ENCODE data around the gene SLC17A9.
"Not testable (repeated sequence)": the region's sequence is repeated elsewhere in the genome, so short reads cannot be mapped to it uniquely, and the experiment has no call there.

The SLC17A9 gene

GRCh38 chr20:62921119-62921687 is 31.3 kb upstream of the SLC17A9 start:
- DNase-seq, result peak; percentile 88

DNA sequence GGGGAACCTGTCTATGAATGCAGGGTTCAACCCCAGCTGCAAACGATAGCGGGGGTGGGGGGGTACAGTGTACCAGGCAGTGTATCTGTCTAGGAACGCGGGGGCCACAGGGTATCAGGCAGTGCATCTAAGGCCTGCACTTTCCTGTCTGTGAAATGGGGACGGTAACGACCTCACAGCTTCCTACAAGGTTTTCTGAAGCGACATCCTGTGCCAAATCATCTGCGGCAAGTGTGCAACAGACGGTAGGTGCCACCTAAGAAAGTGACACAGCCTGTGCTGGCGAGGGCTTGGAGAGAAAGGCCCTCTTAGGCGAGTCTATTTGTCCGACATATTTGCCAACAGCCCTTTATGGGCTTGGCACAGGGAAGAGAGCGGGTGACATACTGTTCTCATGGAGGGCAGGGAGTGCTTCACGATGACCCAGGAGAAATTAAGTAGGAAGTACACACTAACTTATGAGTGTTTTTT is 30.0 kb upstream of the SLC17A9 start:
- no peak for DNase-seq

DNA sequence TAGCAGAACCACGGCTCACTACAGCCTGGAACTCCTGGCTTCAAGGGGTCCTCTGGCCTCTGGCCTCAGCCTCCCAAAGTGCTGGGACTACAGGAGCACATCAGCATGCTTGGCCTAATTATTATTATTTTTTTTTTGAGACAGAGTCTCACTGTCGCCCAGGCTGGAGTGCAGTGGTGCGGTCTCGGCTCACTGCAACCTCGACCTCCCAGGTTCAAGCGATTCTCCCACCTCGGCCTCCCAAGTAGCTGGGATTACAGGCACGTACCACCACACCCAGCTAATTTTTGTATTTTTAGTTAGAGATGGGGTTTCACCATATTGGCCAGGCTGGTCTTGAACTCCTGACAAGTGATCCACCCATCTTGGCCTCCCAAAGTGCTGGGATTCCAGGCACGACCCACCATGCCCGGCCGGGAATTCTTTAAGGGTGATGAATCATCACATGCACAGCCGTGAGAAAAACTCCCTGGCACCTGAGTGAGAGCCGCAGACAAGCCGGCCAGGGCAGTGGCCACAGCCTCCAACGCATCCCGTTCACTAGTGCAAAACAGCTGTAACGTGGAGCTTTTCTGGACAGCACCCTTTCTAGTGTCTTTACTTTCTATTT is 29.3 kb upstream of the SLC17A9 start:
- DNase-seq, result not testable (repeated sequence)

DNA sequence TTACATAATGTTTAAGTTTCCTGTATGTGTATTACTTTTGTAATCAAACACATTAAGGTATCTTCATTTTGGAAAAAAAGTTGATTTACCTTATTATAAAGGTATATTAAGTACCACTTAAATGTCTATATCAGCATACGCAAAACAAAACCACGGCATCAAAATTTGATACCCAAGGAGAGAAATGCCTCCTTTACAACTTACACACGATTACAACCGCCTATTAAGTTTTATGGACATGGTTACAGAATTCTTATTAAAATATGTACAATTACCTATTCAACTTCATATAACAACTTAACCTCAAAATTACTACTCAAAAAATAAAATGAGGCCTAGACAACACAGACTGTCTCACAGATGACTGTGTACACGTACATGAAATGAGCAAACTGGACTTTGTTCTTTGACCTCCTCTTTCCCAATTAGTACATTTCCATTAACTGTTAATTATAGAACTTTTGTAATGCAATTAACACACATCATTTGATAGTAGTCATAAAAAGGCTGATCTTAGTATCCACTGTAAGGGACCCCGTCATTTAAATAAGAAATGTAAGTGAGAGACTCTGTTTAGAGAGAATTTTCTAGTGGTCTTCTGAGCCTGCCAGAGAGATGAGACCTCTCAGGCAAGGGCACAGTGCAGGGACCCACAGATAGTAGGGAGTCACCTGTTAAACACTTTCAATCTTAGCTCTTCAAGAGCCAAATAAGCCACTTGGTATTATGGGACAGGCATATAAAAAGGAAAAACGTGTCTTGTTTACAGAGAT is 28.7 kb upstream of the SLC17A9 start:
- DNase-seq, result no peak

DNA sequence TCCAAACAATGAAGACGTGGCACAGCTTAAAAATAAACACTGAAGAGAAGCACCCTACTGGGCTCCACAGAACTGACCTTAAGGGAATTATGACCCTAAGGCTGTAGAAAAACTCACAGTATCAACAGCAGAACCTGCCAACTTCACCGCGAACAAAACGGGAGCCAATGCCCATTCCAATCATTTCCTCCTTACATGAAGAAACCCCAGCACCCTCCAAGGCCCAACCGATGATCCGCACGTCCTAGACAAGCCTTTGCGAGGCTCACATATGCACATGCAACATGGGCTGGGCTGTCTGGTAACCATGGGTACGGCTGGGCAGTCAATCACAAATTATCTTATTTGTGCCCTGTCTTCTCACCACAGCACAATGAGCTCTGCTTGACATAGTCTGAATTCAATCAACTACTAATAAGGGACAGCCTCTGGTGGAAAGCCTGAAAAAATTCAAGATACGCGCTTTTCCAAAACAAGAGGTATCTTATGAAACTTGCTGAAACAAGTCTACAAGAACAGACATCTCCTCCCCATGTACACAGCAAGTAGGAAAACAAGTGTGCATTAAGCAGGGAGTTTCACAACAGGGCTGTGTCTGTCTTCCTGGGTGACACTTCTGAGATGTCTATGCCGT is 27.9 kb upstream of the SLC17A9 start:
- peak; percentile 76 for DNase-seq

DNA sequence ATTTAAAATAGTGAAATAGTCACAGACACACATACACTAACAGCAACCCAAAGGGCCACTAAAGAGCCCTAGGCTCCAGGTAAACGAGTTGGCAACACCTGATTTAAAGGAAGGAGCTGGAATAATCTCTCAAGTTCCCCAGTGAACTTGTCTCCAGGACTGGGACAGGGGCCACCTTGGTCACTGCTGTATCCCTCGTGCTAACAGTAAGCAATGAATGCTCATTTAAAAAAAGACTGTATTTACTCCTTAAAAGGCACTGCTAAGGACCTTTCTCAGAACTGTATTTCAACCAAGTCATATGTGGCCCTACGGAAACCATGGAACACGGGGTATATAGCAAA is 27.5 kb upstream of the SLC17A9 start:
- DNase-seq, result peak; percentile 27

DNA sequence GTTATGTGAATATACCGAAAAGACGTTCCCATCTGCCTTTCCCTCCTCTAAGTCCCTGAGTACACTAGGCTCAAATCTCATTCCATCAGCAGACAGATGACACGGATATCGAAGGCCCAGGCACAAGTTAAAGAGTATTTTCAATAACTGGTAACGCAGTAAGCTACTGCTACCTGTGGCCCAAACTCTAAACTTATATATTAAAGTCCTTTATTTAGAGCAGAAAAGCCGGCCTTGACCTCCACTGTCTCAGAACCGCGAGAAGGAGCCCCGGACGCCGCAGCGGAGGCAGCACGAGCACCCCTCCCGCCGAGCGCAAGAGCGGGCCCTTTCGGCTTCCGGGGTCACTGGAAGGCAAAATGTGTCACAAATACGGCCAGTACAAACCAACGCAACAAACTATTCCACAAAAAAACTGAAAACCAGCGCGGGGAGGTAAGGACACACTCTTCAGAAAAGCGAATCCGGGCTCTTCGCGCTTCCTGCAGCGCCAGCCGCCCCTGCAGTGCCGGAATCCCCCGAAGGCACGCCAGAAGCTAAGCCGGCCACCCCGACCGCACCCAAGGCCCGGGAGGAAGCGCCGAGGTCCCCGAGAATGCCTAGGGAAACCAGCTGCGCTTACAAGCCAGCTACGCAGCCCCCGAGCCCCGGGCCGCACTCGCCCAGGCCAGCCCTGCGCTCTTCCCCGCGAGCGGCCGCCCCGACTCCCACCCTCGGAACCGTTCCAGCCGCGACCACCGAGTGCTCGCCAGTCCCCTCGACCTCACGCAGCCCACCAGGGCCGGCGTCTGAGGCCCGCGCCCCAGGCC is 26.9 kb upstream of the SLC17A9 start:
- DNase-seq, result peak; percentile 59

GRCh38 chr20:62926229-62927127 is 26.0 kb upstream of the SLC17A9 start, which contains the start of gene DIDO1:
TSS of gene DIDO1 (minus strand) at chr20:62926505.
- peak; percentile 94 for DNase-seq

GRCh38 chr20:62927128-62927705 is 25.3 kb upstream of the SLC17A9 start:
- no peak for DNase-seq

- DNase-seq, result no peak
Observed at GRCh38 chr20:62928246-62928939, 24.1 kb upstream of the SLC17A9 start.

GRCh38 chr20:62929051-62929538 is 23.4 kb upstream of the SLC17A9 start:
- DNase-seq, result peak; percentile 69

GRCh38 chr20:62931464-62931863 is 21.0 kb upstream of the SLC17A9 start:
- DNase-seq, result no peak

GRCh38 chr20:62933966-62934365 is 18.5 kb upstream of the SLC17A9 start:
- DNase-seq, result no peak

- peak; percentile 33 for DNase-seq
Observed at GRCh38 chr20:62935204-62935967, 17.1 kb upstream of the SLC17A9 start.

DNA sequence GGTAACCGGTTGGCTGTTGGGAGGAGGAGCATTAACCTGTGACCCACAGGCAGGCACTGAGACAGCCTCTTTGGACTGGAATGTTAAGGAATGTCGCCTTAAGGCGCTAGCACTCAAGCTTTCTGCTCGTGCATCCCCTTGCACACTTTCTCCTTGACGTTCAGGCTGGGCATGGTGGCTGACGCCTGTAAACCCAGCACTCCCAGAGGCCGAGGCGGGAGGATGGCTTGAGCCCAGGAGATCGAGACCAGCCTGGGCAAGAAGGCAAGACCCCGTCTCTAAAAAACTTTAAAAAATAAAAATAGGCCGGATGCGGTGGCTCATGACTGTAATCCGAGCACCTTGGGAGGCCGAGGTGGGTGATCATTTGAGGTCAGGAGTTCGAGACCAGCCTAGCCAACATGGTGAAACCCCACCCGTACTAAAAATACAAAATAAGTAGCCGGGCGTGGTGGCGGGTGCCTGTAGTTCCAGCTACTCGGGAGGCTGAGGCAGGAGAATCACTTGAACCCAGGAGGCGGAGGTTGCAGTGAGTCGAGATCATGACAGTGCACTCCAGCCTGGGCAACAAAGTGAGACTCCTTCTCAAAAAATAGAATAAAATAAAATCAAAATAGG is 16.4 kb upstream of the SLC17A9 start:
- DNase-seq, result no peak

DNA sequence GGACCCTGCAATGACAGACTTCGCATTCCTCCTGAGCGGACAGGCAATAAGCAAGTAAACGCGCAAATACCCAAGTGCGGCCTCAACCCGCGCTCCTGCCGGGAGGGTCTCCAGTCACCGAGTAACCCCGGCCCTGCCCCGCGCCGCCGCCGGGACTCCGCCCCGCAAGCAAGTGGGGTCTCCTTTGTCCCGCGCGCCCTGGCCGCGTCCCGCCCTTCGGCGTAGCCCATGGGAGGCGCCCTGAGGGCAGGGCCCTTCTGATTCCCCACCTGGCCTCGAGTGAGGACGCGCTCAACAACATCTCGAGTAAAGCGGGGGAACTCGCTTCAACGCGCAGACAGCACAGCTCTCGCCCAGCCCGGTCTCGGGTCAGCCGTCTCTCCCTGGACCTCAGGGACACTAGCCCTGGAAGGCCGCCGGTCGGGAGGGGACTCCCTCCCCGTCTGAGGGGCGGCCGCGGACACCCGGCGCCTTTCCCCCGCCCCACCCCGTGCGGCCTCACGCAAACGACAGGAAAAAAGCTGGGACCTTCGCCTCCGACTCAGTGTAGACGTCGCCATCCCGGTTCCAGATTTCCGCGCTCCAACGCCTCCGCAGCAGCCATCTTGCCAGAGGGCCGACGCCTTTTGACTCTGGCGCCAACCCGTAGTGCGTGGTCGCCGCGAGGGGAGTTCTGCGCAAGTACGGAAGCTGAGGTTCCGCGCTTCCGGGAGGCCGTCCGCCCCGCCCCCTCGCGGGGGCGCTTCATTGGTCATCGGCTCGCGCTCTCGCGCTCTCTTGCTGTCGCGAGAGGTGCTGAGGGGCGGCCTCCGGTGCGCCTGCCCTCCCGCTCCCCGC is 15.0 kb upstream of the SLC17A9 start:
- peak; percentile 94 for DNase-seq

DNA sequence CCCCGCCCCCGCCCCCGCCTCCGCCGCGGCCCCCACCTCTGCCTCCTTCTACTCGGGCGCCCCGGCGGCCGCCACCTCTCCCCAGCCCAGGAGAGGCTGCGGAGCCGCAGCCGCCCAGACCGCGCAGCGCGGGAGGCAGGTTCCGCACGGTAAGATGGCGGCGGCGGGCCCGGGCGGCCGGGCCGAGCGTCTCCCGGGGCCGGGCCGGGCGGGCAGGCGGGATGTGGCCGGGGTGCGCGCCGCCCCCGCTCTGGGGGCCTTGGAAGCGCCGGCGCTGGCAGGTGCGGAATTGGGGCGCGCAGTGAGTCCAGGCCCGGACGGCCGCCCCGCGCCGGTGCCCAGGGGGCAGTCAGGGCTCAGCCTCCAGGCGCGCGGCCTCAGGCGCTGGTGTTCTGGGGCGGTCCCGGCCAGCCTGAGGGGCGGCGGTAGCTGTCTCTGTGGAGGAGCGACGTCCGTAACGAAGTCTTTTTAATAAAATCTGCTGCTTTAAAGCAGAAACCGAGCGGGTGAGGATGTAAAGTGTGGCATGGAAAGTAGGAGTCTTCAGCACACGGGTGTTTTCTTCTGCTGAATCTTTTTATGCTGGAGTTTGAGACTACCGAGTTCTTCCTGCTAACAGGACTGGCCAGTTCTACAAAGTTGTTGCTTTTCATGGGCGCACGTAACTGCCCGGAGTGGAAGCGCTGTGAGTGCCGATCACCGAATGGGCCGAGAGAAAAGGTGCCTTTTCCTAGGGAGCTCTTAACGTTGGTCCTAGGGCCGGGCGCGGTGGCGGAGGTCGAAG is 14.2 kb upstream of the SLC17A9 start, which contains the start of gene GID8:
GID8 (plus strand) TSS at position 43 of the 784 bp plus-strand sequence. CDS start 3,356 bp downstream, outside the sequence.
- DNase-seq, result peak; percentile 72
